Stimulated activated CD8-positive, alpha-beta memory T cell treated with anti-CD3 and anti-CD28 coated beads, Interleukin-12 subunit alpha, Interleukin-12 subunit beta, amount 100 ng/mL, for 4 hours (primary cell): ENCODE data around the gene DDT.
"Not testable (repeated sequence)": the region's sequence is repeated elsewhere in the genome, so short reads cannot be mapped to it uniquely, and the experiment has no call there.

Source experiments
- DNase-seq: peaks from one replicate; pipeline ENCODE4 v3.0.0-alpha.2; 2020; ENCODE audit warnings: low read depth

DDT gene

GRCh38 chr22:23989583-23990244 is 15.5 kb upstream of the DDT start:
- DNase-seq: not testable (repeated sequence)

- not testable (repeated sequence) for DNase-seq
These were observed 12.4 kb upstream of the DDT start for GRCh38 chr22:23986538-23987178.

- not testable (repeated sequence) for DNase-seq
These were observed 11.8 kb upstream of the DDT start for GRCh38 chr22:23986089-23986488.

- DNase-seq: no peak
These were observed 10.2 kb upstream of the DDT start for GRCh38 chr22:23984430-23984829.

GRCh38 chr22:23980567-23980966 is 6.3 kb upstream of the DDT start:
- DNase-seq: not testable (repeated sequence)

- not testable (repeated sequence) for DNase-seq
These were observed 5.5 kb upstream of the DDT start, which contains the start of gene GSTT2 for GRCh38 chr22:23979557-23980240. TSS of gene GSTT2 (plus strand) at chr22:23980134.

- not testable (repeated sequence) for DNase-seq
These were observed 3.1 kb upstream of the DDT start for GRCh38 chr22:23977304-23977703.

- DNase-seq: not testable (repeated sequence)
These were observed 653 bp upstream of the DDT start for GRCh38 chr22:23974836-23975352.

- not testable (repeated sequence) for DNase-seq
These were observed 2.3 kb downstream of the DDT start for GRCh38 chr22:23971927-23972326.

GRCh38 chr22:23970816-23971486 is 3.3 kb downstream of the DDT start:
- DNase-seq: no peak

- DNase-seq: no peak
These were observed 4.0 kb downstream of the DDT start for GRCh38 chr22:23970201-23970641.

GRCh38 chr22:23969071-23969470 is 5.2 kb downstream of the DDT start:
- no peak for DNase-seq

GRCh38 chr22:23966568-23966967 is 7.7 kb downstream of the DDT start, which contains the start of gene DDTL:
TSS of gene DDTL (plus strand) at chr22:23966888. CDS start at chr22:23966915, 27 bp downstream.
- not testable (repeated sequence) for DNase-seq

GRCh38 chr22:23966094-23966493 is 8.1 kb downstream of the DDT start:
- DNase-seq: not testable (repeated sequence)

- DNase-seq: not testable (repeated sequence)
These were observed 13.0 kb downstream of the DDT start, which contains the start of gene GSTT2B for GRCh38 chr22:23961084-23961771. TSS of gene GSTT2B (minus strand) at chr22:23961195. CDS start at chr22:23961131, 64 bp downstream.

- DNase-seq: peak; percentile 33
These were observed 17.8 kb downstream of the DDT start for GRCh38 chr22:23956301-23956900.

GRCh38 chr22:23955886-23956285 is 18.4 kb downstream of the DDT start:
- DNase-seq: not testable (repeated sequence)

GRCh38 chr22:23954991-23955305 is 19.3 kb downstream of the DDT start:
- DNase-seq: not testable (repeated sequence)

GRCh38 chr22:23954193-23954990 is 19.8 kb downstream of the DDT start:
- DNase-seq: not testable (repeated sequence)

- DNase-seq: not testable (repeated sequence)
These were observed 20.8 kb downstream of the DDT start for GRCh38 chr22:23953485-23953884.
